ENCODE data around the gene MYCN. TPM values are rescaled to one million over a fixed set of nuclear protein-coding genes. Genes with fewer than 3 reads are reported as not detected.

MYCN gene
- total and polyA plus RNA-seq, 2 of the 13 experiments (the other 11 are each of a cell fraction or from before 2014, with no cell fraction given) = not detected

GRCh38 chr2:15905986-15906491 is 34.3 kb upstream of the MYCN start:
- Histone ChIP-seq H3K4me2 (ENCODE audit: low read depth, low read length) (no peak overlapping the region), H3K27me3 (ENCODE audit: control insufficient read depth in 1 of 2, insufficient read depth in 2 of 2, low read length in 2 of 2) (0 out of 5 replicates have a peak, but pooled peaks cover 0 to 4% of the 10 kb centered on the region in 2 experiments), H3K79me2 (ENCODE audit: insufficient read depth, low read length) (no peaks in the 10 kb centered on the region), H3K9me3 (ENCODE audit: low read length) (no peaks in the 10 kb centered on the region), H3K4me1 (ENCODE audit: insufficient read depth, low read length) (no peaks in the 10 kb centered on the region), H3K4me3 (replicated peaks in 1 of 3; ENCODE audit: insufficient read depth in 1 of 3, low read depth in 2 of 3, low read length in 3 of 3) (no peak overlapping the region), H3K27ac (ENCODE audit: extremely low read length, insufficient read depth, low read length) (no peak overlapping the region), H4K20me1 (ENCODE audit: insufficient read depth, low read length) (no peaks in the 10 kb centered on the region), H3K9ac (ENCODE audit: insufficient read depth, low read depth, low read length) (no peak overlapping the region), H3K36me3 (replicated peaks in 1 of 2; ENCODE audit: control insufficient read depth in 1 of 2, insufficient read depth in 2 of 2, low read length in 2 of 2) (no peaks in the 10 kb centered on the region), H2AFZ (ENCODE audit: low read length) (no peak overlapping the region)
- no peak for FAIRE-seq
- no TSS peak for BruUV-seq (replicated peaks)
- POLR2A ChIA-PET = no interaction called here
- CTCF ChIA-PET (ENCODE audit: low intra/inter-chr PET ratio, low total read pairs) = no interaction called here
- ATAC-seq = no peak
- WGBS (ENCODE audit: low lambda C conversion rate) = 20% methylated on average over 6 of the region's 6 CpGs
- TF ChIP-seq ZNF30 (CRISPR knock-in tag; IDR thresholded peaks at IDR 0.05) (no peak), ZNF615 (CRISPR knock-in tag; IDR thresholded peaks at IDR 0.05; ENCODE audit: borderline replicate concordance) (no peak), TSC22D2 (CRISPR knock-in tag; IDR thresholded peaks at IDR 0.05; ENCODE audit: borderline replicate concordance) (no peak)
- intact Hi-C loops (cut with micrococcal nuclease; ENCODE audit: unreplicated experiment) = no loop called here
- no peak for DNase-seq (ENCODE audit: low spot score)
- in situ Hi-C loops (cut with HindIII; ENCODE audit: extremely low pct_ligation_motif_present, low pct_unique_long_range_greater_than_20kb) = no loop called here

GRCh38 chr2:15906778-15907177 is 33.6 kb upstream of the MYCN start:
- ATAC-seq = no peak
- intact Hi-C loops (cut with micrococcal nuclease; ENCODE audit: unreplicated experiment) = no loop called here
- no peaks in the 10 kb centered on the region for H3K4me1 ChIP-seq (ENCODE audit: insufficient read depth, low read length)
- no peaks in the 10 kb centered on the region for H3K9me3 ChIP-seq (ENCODE audit: low read length)
- H3K79me2 ChIP-seq (ENCODE audit: insufficient read depth, low read length) = no peaks in the 10 kb centered on the region
- no peak overlapping the region for H3K4me3 ChIP-seq (replicated peaks in 1 of 3; ENCODE audit: insufficient read depth in 1 of 3, low read depth in 2 of 3, low read length in 3 of 3)
- no peaks in the 10 kb centered on the region for H4K20me1 ChIP-seq (ENCODE audit: insufficient read depth, low read length)
- no peaks in the 10 kb centered on the region for H3K36me3 ChIP-seq (replicated peaks in 1 of 2; ENCODE audit: control insufficient read depth in 1 of 2, insufficient read depth in 2 of 2, low read length in 2 of 2)
- no peak for FAIRE-seq
- H2AFZ ChIP-seq (ENCODE audit: low read length) = no peak overlapping the region
- in situ Hi-C loops (cut with HindIII; ENCODE audit: extremely low pct_ligation_motif_present, low pct_unique_long_range_greater_than_20kb) = no loop called here
- CTCF ChIA-PET (ENCODE audit: low intra/inter-chr PET ratio, low total read pairs) = no interaction called here
- DNase-seq (ENCODE audit: low spot score) = no peak
- H3K27ac ChIP-seq (ENCODE audit: extremely low read length, insufficient read depth, low read length) = no peak overlapping the region
- no peak overlapping the region for H3K9ac ChIP-seq (ENCODE audit: insufficient read depth, low read depth, low read length)
- H3K4me2 ChIP-seq (ENCODE audit: low read depth, low read length) = no peak overlapping the region
- POLR2A ChIA-PET = no interaction called here
- H3K27me3 ChIP-seq (ENCODE audit: control insufficient read depth in 1 of 2, insufficient read depth in 2 of 2, low read length in 2 of 2) = 0 out of 5 replicates have a peak, but pooled peaks cover 0 to 4% of the 10 kb centered on the region in 2 experiments
- 36% methylated on average over 5 of the region's 5 CpGs for WGBS (ENCODE audit: low lambda C conversion rate)
- no TSS peak for BruUV-seq (replicated peaks)
- TF ChIP-seq ZNF496 (CRISPR knock-in tag; IDR thresholded peaks at IDR 0.05; ENCODE audit: insufficient replicate concordance) = no peak
- TF ChIP-seq ZHX2 (IDR thresholded peaks at IDR 0.05; ENCODE audit: low read depth) = no peak
- TF ChIP-seq ZHX2 (CRISPR knock-in tag; IDR thresholded peaks at IDR 0.05; ENCODE audit: borderline replicate concordance) = no peak
- no peak for TF ChIP-seq POLR2A (IDR thresholded peaks at IDR 0.05; ENCODE audit: insufficient read depth in 1 of 2, low read depth in 2 of 2, low read length in 2 of 2)
- TF ChIP-seq AGO2 (optimal IDR thresholded peaks at IDR 0.05; ENCODE audit: low read depth, low read length) = no peak
- TF ChIP-seq HINFP (CRISPR knock-in tag; IDR thresholded peaks at IDR 0.05; ENCODE audit: low read depth) = no peak

Data from HepG2 (cell line).